ENCODE data around the gene HYAL4.

DNA sequence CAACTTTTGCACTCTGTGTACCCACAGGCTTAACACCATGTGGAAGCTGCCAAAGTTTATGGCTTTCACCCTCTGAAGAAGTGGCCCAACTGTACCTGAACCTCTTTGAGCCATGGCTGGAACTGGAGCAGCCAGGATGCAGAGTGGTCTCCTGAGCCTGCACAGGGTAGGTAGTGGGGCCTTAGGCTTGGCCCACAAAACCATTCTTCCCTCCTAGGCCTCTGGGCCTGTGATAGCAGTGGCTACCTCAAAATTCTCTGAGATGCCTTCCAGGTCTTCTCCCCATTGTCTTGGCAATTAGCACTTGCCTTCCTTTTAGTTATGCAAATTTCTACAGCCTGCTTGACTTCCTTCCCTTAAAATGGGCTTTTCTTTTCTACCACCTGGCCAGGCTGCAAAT is 60.7 kb downstream of the HYAL4 start:
- TF ChIP-seq, protein P1, sequence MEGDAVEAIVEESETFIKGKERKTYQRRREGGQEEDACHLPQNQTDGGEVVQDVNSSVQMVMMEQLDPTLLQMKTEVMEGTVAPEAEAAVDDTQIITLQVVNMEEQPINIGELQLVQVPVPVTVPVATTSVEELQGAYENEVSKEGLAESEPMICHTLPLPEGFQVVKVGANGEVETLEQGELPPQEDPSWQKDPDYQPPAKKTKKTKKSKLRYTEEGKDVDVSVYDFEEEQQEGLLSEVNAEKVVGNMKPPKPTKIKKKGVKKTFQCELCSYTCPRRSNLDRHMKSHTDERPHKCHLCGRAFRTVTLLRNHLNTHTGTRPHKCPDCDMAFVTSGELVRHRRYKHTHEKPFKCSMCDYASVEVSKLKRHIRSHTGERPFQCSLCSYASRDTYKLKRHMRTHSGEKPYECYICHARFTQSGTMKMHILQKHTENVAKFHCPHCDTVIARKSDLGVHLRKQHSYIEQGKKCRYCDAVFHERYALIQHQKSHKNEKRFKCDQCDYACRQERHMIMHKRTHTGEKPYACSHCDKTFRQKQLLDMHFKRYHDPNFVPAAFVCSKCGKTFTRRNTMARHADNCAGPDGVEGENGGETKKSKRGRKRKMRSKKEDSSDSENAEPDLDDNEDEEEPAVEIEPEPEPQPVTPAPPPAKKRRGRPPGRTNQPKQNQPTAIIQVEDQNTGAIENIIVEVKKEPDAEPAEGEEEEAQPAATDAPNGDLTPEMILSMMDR (IDR thresholded peaks at IDR 0.05; ENCODE audit: poor library complexity) = no peak
- no peak for TF ChIP-seq EZH2 (IDR thresholded peaks at IDR 0.05; ENCODE audit: borderline replicate concordance)
- no peak for TF ChIP-seq EZH2phosphoT487 (IDR thresholded peaks at IDR 0.05; ENCODE audit: low read depth, severe bottlenecking, unreplicated experiment)

All from hepatocyte (in vitro differentiated cells).